Adrenal gland (tissue), 12 donors: Measurements from ENCODE around the gene OSBPL9. TPM values are rescaled to one million over a fixed set of nuclear protein-coding genes. Genes with fewer than 3 reads are reported as not detected.
"Not testable (repeated sequence)": the region's sequence is repeated elsewhere in the genome, so short reads cannot be mapped to it uniquely, and the experiment has no call there.

Experiments used
- DNase-seq, 7 donors: peaks; one replicate each; pipeline ENCODE4 v3.0.0-alpha.2; 2019 to 2020
- H3K27ac ChIP-seq, 5 donors: fragments of 200-600 bp; sonication (generic) in 4 of 5; 1 replicate in 3 of 5; 2 replicates in 2 of 5; pipeline versions ENCODE4 v1.5.1 to v1.8.0; 2016 to 2020; ENCODE audit warnings: mild to moderate bottlenecking in 1 of 5
- H3K27me3 ChIP-seq: fragments of 200-600 bp; 2 replicates; pipeline ENCODE4 v1.8.0; 2021
- H3K36me3 ChIP-seq, 2 donors: fragments of 200-600 bp; replicated peaks in 1 of 2; 1 replicate in 1 of 2; 2 replicates in 1 of 2; pipeline versions ENCODE4 v1.5.1 to v1.8.0; 2018 to 2022
- H3K4me1 ChIP-seq, 2 donors: fragments of 200-600 bp; replicated peaks in 1 of 2; 1 replicate in 1 of 2; 2 replicates in 1 of 2; pipeline versions ENCODE4 v1.5.1 to v1.8.0; 2018 to 2021
- H3K4me3 ChIP-seq, 4 donors: fragments of 200-600 bp; sonication (generic) in 3 of 4; one replicate each; pipeline ENCODE4 v1.5.1; 2016 to 2018
- H3K9me3 ChIP-seq, 3 donors: fragments of 200-600 bp; sonication (generic) in 1 of 3; replicated peaks in 1 of 3; 1 replicate in 2 of 3; 2 replicates in 1 of 3; pipeline versions ENCODE4 v1.5.1 to v1.8.0; 2016 to 2021
- POLR2A ChIP-seq, 2 donors: fragments of 450-650 bp; IDR thresholded peaks; one replicate each; pipeline ENCODE4 v1.6.1; 2017; ENCODE audit warnings: antibody characterized with exemption in 2 of 2, mild to moderate bottlenecking in 2 of 2, moderate library complexity in 1 of 2
- WGBS, 4 donors: extraction: QIAGEN DNeasy Blood & Tissue Kit in 2 of 4; methylation state at CpG; one replicate each; pipeline versions ENCODE4 v1.1.5 to v1.1.7; 2013 to 2017; 5-methylcytosine and 5-hydroxymethylcytosine counted together
- intact Hi-C, 2 donors: fragments of 100-400 bp; cut with DNase I; formaldehyde crosslinking; loops; one replicate each; pipeline versions ENCODE4 v1.14.1 to v1.15.0; 2022 to 2023
- polyA plus RNA-seq, 3 donors: library from polyadenylated mRNA; stranded (reverse); fragments of 200-250 nt in 2 of 3; fragments of 350-450 nt in 1 of 3; fragmentation: Illumina TruSeq in 1 of 3; extraction: RNeasy Lipid Tissue Mini Kit (QIAGEN cat#74804) in 1 of 3; gene quantifications; one replicate each; pipeline ENCODE4 v1.2.3, GENCODE V29; 2013 to 2014
- total RNA-seq, 9 donors: library from RNA; depleted of rRNA in 4 of 9; stranded (reverse); fragments of >200 nt in 4 of 9; fragments of 120-200 nt in 1 of 9; fragmentation: NEBNext Ultra II Directional in 1 of 9; extraction: Animal tissue kit (Norgen Biotek cat#: 25700) in 1 of 9; gene quantifications; one replicate each; pipeline versions ENCODE4 v1.1.0 to v1.2.4, GENCODE V29; 2013 to 2023
- TF ChIP-seq, protein P1 (sequence below), 6 experiments: fragments of 450-650 bp in 4 of 6; fragments of 200-600 bp in 2 of 6; sonication (generic) in 1 of 6; IDR thresholded peaks; 1 replicate in 5 of 6; 2 replicates in 1 of 6; pipeline versions ENCODE4 v1.5.1 to v1.8.0; 2016 to 2021; ENCODE audit warnings: antibody characterized with exemption in 6 of 6, mild to moderate bottlenecking in 2 of 6, moderate library complexity in 1 of 6
- donor health status: healthy with polysubstance abuse.
- donor health status: Bipolar disorder and iron deficiency.
- donor health status: DM: yes; HTN: yes; CAD: no.
- donor health status: DM: no; HTN: no; CAD: no.
- donor health status: DM: no; HTN: no; CAD: no.
- donor health status: DM: yes; HTN: yes; CAD: no.

Gene OSBPL9
- total and polyA plus RNA-seq, 12 donors = 61.9 to 180 (median 87.3) TPM

DNA sequence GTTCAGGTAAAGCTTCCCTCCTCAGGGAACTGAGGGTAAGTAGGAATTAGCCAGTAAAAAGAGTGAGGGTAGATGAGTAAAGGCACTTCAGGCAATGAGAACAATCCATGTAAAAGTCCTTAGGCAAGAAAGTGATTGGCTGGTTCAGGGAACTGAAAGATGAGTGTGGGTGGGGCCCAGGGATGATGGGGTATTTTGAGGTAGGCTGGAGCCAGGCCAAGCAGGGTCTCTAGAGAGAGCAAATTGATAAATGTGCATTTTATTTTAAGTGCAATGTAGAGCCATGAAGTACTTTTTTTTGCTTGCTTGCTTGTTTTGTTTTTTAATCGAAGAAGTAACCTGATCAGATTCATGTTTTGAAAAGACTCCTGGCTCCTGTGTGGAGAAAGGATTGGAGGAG lies 26.5 kb downstream of the OSBPL9 start:
- Histone ChIP-seq H3K4me1 (peaks cover 0 to 32% of the 10 kb centered on the region in 2 donors), H3K27me3 (no peaks in the 10 kb centered on the region), H3K36me3 (no peaks in the 10 kb centered on the region), H3K9me3 (no peaks in the 10 kb centered on the region), H3K4me3 (no peak overlapping the region), H3K27ac (peak overlapping the region in 2 of 5 donors; percentile 59 to 66)
- TF ChIP-seq POLR2A (IDR thresholded peaks at IDR 0.05) = no peak
- TF ChIP-seq, protein P1, sequence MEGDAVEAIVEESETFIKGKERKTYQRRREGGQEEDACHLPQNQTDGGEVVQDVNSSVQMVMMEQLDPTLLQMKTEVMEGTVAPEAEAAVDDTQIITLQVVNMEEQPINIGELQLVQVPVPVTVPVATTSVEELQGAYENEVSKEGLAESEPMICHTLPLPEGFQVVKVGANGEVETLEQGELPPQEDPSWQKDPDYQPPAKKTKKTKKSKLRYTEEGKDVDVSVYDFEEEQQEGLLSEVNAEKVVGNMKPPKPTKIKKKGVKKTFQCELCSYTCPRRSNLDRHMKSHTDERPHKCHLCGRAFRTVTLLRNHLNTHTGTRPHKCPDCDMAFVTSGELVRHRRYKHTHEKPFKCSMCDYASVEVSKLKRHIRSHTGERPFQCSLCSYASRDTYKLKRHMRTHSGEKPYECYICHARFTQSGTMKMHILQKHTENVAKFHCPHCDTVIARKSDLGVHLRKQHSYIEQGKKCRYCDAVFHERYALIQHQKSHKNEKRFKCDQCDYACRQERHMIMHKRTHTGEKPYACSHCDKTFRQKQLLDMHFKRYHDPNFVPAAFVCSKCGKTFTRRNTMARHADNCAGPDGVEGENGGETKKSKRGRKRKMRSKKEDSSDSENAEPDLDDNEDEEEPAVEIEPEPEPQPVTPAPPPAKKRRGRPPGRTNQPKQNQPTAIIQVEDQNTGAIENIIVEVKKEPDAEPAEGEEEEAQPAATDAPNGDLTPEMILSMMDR (IDR thresholded peaks at IDR 0.05) = no peak
- WGBS, 4 donors = 84 to 97% (median 89%) methylated on average over 1 of the region's 1 CpG
- DNase-seq = no peak
- intact Hi-C loops = no loop called here

DNA sequence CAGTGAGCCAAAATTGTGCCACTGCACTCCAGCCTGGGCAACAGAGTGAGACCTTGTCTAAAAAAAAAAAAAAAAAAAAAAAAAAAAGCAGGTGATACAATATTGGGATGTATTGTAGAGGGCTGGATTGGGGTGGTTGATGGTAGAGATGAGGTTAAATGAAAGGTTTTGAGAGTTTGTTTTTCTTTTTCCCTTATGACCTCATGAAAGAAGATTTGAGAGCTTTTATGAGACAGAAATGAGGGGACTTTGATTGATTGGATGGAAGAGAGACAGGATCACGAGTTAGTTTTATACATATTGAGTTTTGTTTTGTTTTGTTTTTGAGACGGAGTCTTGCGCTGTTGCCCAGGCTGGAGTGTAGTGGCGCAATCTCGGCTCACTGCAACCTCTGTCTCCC lies 27.1 kb downstream of the OSBPL9 start:
- Histone ChIP-seq H3K4me1 (peaks cover 5 to 36% of the 10 kb centered on the region in 2 donors), H3K36me3 (no peaks in the 10 kb centered on the region), H3K4me3 (no peak overlapping the region), H3K27ac (peak overlapping the region in 1 of 5 donors; percentile 32), H3K9me3 (no peaks in the 10 kb centered on the region), H3K27me3 (no peaks in the 10 kb centered on the region)
- intact Hi-C loops = no loop called here
- 88 to 97% (median 90%) methylated on average over 5 of the region's 5 CpGs for WGBS, 4 donors
- DNase-seq = no peak
- TF ChIP-seq, protein P1 (IDR thresholded peaks at IDR 0.05) = no peak
- no peak for TF ChIP-seq POLR2A (IDR thresholded peaks at IDR 0.05)

DNA sequence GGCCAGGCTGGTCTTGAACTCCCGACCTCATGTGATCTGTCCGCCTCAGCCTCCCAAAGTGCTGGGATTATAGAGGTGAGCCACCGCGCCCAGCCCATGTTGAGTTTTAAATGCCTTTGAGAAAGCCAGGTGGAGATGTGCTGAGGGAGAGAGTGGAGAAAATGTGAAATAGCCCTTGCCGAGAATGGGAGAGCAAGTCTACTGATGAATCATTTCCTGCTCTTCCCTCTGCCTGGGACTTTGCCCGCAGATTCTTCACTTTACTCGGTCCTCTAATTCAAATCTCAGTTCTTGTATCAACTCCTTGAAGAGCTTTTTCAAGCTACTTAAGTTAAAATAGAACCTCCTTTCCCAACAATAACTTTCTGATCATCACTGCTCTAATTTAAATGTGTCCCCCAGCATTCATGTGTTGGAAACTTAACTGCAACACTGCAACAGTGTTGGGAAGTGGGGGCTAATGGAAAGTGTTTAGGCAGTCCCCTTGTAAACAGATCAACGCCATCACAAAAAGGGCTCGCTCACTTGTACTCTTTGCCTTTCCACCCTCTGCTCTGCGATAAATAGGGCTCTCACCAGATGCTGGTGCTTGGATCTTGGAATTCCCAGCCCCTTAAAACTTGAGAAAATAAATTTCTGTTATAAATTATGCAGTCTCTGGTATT lies 27.8 kb downstream of the OSBPL9 start:
- H3K4me3 ChIP-seq = no peak overlapping the region

DNA sequence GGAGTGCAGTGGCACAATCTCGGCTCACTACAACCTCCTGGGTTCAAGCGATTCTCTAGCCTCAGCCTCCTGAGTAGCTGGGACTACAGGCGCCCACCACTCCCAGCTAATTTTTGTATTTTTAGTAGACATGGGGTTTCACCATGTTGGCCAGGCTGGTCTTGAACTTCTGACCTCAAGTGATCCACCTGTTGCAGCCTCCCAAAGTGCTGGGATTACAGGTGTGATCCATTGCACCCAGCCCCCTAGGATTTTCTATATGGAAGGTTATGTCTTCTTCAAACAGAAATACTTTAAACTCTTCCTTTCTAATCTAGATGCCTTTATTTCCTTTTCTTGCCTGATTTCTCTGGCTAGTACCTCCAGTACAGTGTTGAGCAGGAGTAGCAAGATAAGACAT lies 29.7 kb downstream of the OSBPL9 start:
- H3K27ac ChIP-seq, DNase-seq, H3K27me3 ChIP-seq, H3K36me3 ChIP-seq, H3K9me3 ChIP-seq, H3K4me3 ChIP-seq, intact Hi-C loops: not testable (repeated sequence)
- WGBS, 4 donors = 94 to 100% (median 97%) methylated on average over 3 of the region's 3 CpGs
- H3K4me1 ChIP-seq = peaks cover 16 to 47% of the 10 kb centered on the region in 2 donors

More for the DNA sequence above, 27.8 kb downstream of the OSBPL9 start:
- intact Hi-C loops = no loop called here
- H3K4me1 ChIP-seq = peaks cover 11 to 36% of the 10 kb centered on the region in 2 donors
- TF ChIP-seq, protein P1 (IDR thresholded peaks at IDR 0.05) = no peak
- TF ChIP-seq POLR2A (IDR thresholded peaks at IDR 0.05) = no peak
- DNase-seq = no peak
- no peaks in the 10 kb centered on the region for H3K27me3 ChIP-seq
- WGBS, 4 donors = 79 to 87% (median 81%) methylated on average over 10 of the region's 10 CpGs
- H3K9me3 ChIP-seq = no peaks in the 10 kb centered on the region
- peak overlapping the region in 1 of 5 donors; percentile 32 for H3K27ac ChIP-seq
- no peaks in the 10 kb centered on the region for H3K36me3 ChIP-seq
